ENCODE measurements around the gene TELO2.

Gene TELO2

GRCh38 chr16:1509307-1510221, 16.4 kb downstream of the TELO2 start:
- no peak for TF ChIP-seq CTCF (IDR thresholded peaks at IDR 0.05; ENCODE audit: control insufficient read depth, extremely low read depth, insufficient read depth)
- no peak for DNase-seq (ENCODE audit: low read depth)
- no peak overlapping the region for H3K4me3 ChIP-seq (ENCODE audit: low read depth, low read length)

GRCh38 chr16:1510272-1510671, 17.1 kb downstream of the TELO2 start:
- no peak for TF ChIP-seq CTCF (IDR thresholded peaks at IDR 0.05; ENCODE audit: control insufficient read depth, extremely low read depth, insufficient read depth)
- no peak for DNase-seq (ENCODE audit: low read depth)
- H3K4me3 ChIP-seq (ENCODE audit: low read depth, low read length): no peak overlapping the region

- H3K4me3 ChIP-seq (ENCODE audit: low read depth, low read length): no peak overlapping the region
- no peak for DNase-seq (ENCODE audit: low read depth)
- no peak for TF ChIP-seq CTCF (IDR thresholded peaks at IDR 0.05; ENCODE audit: control insufficient read depth, extremely low read depth, insufficient read depth)
Measured at GRCh38 chr16:1510941-1511351, 17.8 kb downstream of the TELO2 start.

GRCh38 chr16:1511662-1512569, 18.8 kb downstream of the TELO2 start:
- no peak for DNase-seq (ENCODE audit: low read depth)
- no peak overlapping the region for H3K4me3 ChIP-seq (ENCODE audit: low read depth, low read length)
- TF ChIP-seq CTCF (IDR thresholded peaks at IDR 0.05; ENCODE audit: control insufficient read depth, extremely low read depth, insufficient read depth): no peak

GRCh38 chr16:1512774-1513173, 19.6 kb downstream of the TELO2 start:
- TF ChIP-seq CTCF (IDR thresholded peaks at IDR 0.05; ENCODE audit: control insufficient read depth, extremely low read depth, insufficient read depth): no peak
- DNase-seq (ENCODE audit: low read depth): no peak
- no peak overlapping the region for H3K4me3 ChIP-seq (ENCODE audit: low read depth, low read length)

- H3K4me3 ChIP-seq (ENCODE audit: low read depth, low read length): no peak overlapping the region
- TF ChIP-seq CTCF (IDR thresholded peaks at IDR 0.05; ENCODE audit: control insufficient read depth, extremely low read depth, insufficient read depth): no peak
- DNase-seq (ENCODE audit: low read depth): no peak
Measured at GRCh38 chr16:1514507-1514906, 21.3 kb downstream of the TELO2 start.

All from LNCaP clone FGC (cell line).